ENCODE measurements around the gene CKB. TPM values are rescaled to one million over a fixed set of nuclear protein-coding genes. Genes with fewer than 3 reads are reported as not detected.
A peak's percentile ranks its signal among the peaks of the same experiment; 100 is the strongest.

CKB gene
- total RNA-seq, 2 experiments from 2014 or later: 0.82 to 3.0 TPM

DNA sequence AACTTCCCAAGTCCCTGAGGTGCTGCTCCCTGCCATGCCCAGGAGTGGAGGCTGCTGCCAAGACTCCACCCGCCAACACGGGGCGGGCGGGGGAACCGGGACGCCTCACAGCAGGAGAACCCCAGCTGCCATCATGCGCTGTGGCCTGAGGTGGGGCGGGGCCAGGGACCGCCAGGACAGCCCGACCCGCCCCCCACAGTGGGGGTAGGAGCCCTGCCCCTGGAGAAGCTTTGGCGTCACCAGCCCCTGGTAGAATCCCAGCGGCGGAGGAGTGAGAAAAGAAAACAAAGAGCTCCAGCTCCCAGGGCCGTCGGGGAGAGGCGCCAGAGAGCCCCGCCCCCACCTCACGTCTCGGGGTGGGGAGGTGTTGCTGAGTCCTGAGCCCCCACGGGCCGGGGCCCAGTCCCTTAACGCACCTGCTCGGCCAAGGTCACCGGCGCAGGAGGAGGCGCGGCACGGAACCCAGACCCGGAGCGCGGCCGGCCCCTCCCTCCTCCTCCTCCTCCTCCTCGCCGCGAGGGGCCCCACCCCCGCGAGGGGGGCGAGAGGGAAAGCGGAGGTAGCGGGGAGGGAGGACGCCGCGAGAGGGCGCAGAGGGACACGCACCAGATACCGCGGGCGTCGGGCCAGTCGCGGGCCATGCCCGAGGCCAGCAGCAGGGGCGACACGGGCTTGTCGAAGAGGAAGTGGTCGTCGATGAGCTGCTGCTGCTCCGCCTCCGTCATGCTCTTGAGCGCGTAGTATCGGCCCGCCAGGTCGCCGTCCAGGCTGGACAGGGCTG is 1.8 kb downstream of the CKB start:
- Histone ChIP-seq H4K20me1 (ENCODE audit: insufficient read depth, low read length) (no peaks in the 10 kb centered on the region; the same call in 1 of the 2 replicates), H3K9me3 (ENCODE audit: low read length) (no peaks in the 10 kb centered on the region), H3K4me2 (ENCODE audit: low read length) (peak overlapping the region; percentile 62), H3K4me1 (ENCODE audit: insufficient read depth, low read length, poor library complexity, severe bottlenecking) (peaks cover 17% of the 10 kb centered on the region), H3K9me2 (ENCODE audit: insufficient read depth, low read length) (no peaks in the 10 kb centered on the region), H3K36me3 (ENCODE audit: insufficient read depth, low read length) (no peaks in the 10 kb centered on the region), H3K79me2 (ENCODE audit: insufficient read depth, low read depth, low read length) (no peaks in the 10 kb centered on the region), H3K27ac (ENCODE audit: low read depth, low read length, poor library complexity, severe bottlenecking) (no peak overlapping the region), H3K4me3 (ENCODE audit: low read depth, low read length, poor library complexity, severe bottlenecking) (peak overlapping the region; percentile 52), H2AFZ (ENCODE audit: low read length) (peak overlapping the region; percentile 6)
- no peak for TF ChIP-seq EZH2phosphoT487 (IDR thresholded peaks at IDR 0.05; ENCODE audit: borderline replicate concordance, low read depth, low read length)
- TF ChIP-seq, protein P1, sequence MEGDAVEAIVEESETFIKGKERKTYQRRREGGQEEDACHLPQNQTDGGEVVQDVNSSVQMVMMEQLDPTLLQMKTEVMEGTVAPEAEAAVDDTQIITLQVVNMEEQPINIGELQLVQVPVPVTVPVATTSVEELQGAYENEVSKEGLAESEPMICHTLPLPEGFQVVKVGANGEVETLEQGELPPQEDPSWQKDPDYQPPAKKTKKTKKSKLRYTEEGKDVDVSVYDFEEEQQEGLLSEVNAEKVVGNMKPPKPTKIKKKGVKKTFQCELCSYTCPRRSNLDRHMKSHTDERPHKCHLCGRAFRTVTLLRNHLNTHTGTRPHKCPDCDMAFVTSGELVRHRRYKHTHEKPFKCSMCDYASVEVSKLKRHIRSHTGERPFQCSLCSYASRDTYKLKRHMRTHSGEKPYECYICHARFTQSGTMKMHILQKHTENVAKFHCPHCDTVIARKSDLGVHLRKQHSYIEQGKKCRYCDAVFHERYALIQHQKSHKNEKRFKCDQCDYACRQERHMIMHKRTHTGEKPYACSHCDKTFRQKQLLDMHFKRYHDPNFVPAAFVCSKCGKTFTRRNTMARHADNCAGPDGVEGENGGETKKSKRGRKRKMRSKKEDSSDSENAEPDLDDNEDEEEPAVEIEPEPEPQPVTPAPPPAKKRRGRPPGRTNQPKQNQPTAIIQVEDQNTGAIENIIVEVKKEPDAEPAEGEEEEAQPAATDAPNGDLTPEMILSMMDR (conservative IDR thresholded peaks at IDR 0.05; ENCODE audit: low read length): peak; percentile 57
- CTCF ChIA-PET (ENCODE audit: unreplicated experiment): interaction anchor here (0.5 to 0.6 kb wide), 2 partner anchors 30 to 153 kb away, joined by 3 read pairs; no protein-coding TSS in a partner anchor
- POLR2A ChIA-PET: no interaction called here
- BruUV-seq (replicated peaks): no TSS peak
- intact Hi-C loops (cut with micrococcal nuclease; ENCODE audit: unreplicated experiment): no loop called here
- peak; percentile 48 for DNase-seq (ENCODE audit: low spot score)

DNA sequence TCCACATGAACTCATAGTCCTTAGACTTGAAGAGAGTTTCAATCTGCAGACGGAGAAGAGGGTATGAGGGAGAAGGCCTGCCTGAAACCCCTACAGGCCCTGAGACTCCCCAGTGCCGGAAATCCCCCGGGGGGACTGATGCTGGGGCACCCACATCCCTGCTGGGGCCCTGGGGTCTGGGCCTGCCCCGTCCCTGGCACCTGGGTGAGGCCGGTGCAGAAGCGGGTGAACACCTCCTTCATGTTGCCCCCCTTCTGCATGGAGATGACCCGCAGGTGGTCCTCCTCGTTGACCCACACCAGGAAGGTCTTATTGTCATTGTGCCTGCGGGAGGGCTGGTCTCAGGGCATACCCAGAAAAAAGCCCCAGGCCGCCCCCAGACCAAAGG is 2.4 kb downstream of the CKB start:
- no TSS peak for BruUV-seq (replicated peaks)
- no peak for DNase-seq (ENCODE audit: low spot score)
- Histone ChIP-seq H3K4me1 (ENCODE audit: insufficient read depth, low read length, poor library complexity, severe bottlenecking) (peaks cover 17% of the 10 kb centered on the region), H3K27ac (ENCODE audit: low read depth, low read length, poor library complexity, severe bottlenecking) (no peak overlapping the region), H2AFZ (ENCODE audit: low read length) (0 out of 2 replicates have a peak overlapping the region, but pooled peaks have one; percentile 6), H4K20me1 (ENCODE audit: insufficient read depth, low read length) (no peaks in the 10 kb centered on the region; the same call in 1 of the 2 replicates), H3K9me3 (ENCODE audit: low read length) (no peaks in the 10 kb centered on the region), H3K4me2 (ENCODE audit: low read length) (peak overlapping the region; percentile 62), H3K36me3 (ENCODE audit: insufficient read depth, low read length) (no peaks in the 10 kb centered on the region), H3K9me2 (ENCODE audit: insufficient read depth, low read length) (no peaks in the 10 kb centered on the region), H3K4me3 (ENCODE audit: low read depth, low read length, poor library complexity, severe bottlenecking) (peak overlapping the region; percentile 52), H3K79me2 (ENCODE audit: insufficient read depth, low read depth, low read length) (no peaks in the 10 kb centered on the region)
- intact Hi-C loops (cut with micrococcal nuclease; ENCODE audit: unreplicated experiment): no loop called here
- TF ChIP-seq EZH2phosphoT487 (IDR thresholded peaks at IDR 0.05; ENCODE audit: borderline replicate concordance, low read depth, low read length): no peak
- TF ChIP-seq, protein P1 (conservative IDR thresholded peaks at IDR 0.05; ENCODE audit: low read length): no peak
- ChIA-PET POLR2A (no interaction called here), CTCF (ENCODE audit: unreplicated experiment) (no interaction called here)

DNA sequence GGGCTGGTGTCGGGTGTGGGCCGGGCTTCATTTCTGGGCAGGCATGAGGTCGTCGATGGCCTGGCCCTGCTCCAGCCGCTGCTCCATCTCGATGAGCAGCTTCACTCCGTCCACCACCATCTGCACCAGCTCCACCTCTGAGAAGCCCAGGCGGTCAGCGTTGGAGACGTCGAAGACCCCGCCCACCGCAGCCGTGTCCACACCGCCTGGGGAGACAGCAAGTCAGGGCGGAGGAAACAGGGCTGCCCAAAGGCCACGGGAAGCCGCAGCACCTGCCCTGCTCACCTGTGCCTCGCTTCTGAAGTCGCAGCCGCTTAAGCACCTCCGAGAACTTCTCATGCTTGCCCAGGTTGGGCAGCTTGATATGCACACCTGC is 2.8 kb downstream of the CKB start:
- H3K4me2 ChIP-seq (ENCODE audit: low read length): peak overlapping the region; percentile 62; the same call in 1 of the 2 replicates
- POLR2A ChIA-PET: no interaction called here

More for the DNA sequence above, 2.8 kb downstream of the CKB start:
- Histone ChIP-seq H3K27ac (ENCODE audit: low read depth, low read length, poor library complexity, severe bottlenecking) (no peak overlapping the region), H3K36me3 (ENCODE audit: insufficient read depth, low read length) (no peaks in the 10 kb centered on the region), H4K20me1 (ENCODE audit: insufficient read depth, low read length) (no peaks in the 10 kb centered on the region; the same call in 1 of the 2 replicates), H3K9me3 (ENCODE audit: low read length) (no peaks in the 10 kb centered on the region), H3K4me3 (ENCODE audit: low read depth, low read length, poor library complexity, severe bottlenecking) (no peak overlapping the region), H3K79me2 (ENCODE audit: insufficient read depth, low read depth, low read length) (no peaks in the 10 kb centered on the region), H3K4me1 (ENCODE audit: insufficient read depth, low read length, poor library complexity, severe bottlenecking) (peaks cover 17% of the 10 kb centered on the region), H2AFZ (ENCODE audit: low read length) (no peak overlapping the region), H3K9me2 (ENCODE audit: insufficient read depth, low read length) (no peaks in the 10 kb centered on the region)
- no peak for DNase-seq (ENCODE audit: low spot score)
- no peak for TF ChIP-seq EZH2phosphoT487 (IDR thresholded peaks at IDR 0.05; ENCODE audit: borderline replicate concordance, low read depth, low read length)
- TF ChIP-seq, protein P1 (conservative IDR thresholded peaks at IDR 0.05; ENCODE audit: low read length): no peak
- CTCF ChIA-PET (ENCODE audit: unreplicated experiment): interaction anchor here (0.6 kb wide), 1 partner anchor 30 kb away, joined by 3 read pairs; no protein-coding TSS in a partner anchor
- no TSS peak for BruUV-seq (replicated peaks)
- intact Hi-C loops (cut with micrococcal nuclease; ENCODE audit: unreplicated experiment): loop anchor here (5.0 kb wide), 1 partner anchor 42 kb away; the partner anchor contains the start of genes BAG5 and COA8

All from OCI-LY7 (cell line).